Measurements from ENCODE around the gene MED13L.

DNA sequence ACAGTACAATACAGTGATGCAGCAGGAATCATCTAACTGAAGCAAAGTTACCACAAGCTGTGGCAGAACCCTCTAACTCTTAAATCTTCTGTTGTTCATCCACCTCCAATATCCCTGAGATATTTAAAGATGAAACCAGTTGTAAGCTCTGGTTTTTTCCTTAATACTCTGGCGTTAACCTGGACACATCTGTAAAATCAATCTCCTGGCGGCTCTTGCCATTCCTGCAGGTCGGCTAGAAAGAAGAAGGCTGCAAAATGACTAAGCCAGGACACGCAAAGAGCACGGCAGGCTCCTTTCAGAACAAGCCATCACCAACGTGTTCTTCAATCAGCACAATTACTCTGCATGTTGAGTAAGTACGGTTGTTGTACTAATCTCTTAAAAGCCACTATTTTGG, 309.3 kb downstream of the MED13L start:
- TF ChIP-seq, protein P1, sequence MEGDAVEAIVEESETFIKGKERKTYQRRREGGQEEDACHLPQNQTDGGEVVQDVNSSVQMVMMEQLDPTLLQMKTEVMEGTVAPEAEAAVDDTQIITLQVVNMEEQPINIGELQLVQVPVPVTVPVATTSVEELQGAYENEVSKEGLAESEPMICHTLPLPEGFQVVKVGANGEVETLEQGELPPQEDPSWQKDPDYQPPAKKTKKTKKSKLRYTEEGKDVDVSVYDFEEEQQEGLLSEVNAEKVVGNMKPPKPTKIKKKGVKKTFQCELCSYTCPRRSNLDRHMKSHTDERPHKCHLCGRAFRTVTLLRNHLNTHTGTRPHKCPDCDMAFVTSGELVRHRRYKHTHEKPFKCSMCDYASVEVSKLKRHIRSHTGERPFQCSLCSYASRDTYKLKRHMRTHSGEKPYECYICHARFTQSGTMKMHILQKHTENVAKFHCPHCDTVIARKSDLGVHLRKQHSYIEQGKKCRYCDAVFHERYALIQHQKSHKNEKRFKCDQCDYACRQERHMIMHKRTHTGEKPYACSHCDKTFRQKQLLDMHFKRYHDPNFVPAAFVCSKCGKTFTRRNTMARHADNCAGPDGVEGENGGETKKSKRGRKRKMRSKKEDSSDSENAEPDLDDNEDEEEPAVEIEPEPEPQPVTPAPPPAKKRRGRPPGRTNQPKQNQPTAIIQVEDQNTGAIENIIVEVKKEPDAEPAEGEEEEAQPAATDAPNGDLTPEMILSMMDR (conservative IDR thresholded peaks at IDR 0.05; ENCODE audit: low read depth, low read length), result no peak
- TF ChIP-seq EZH2 (IDR thresholded peaks at IDR 0.05; ENCODE audit: borderline replicate concordance, low read depth, low read length, poor library complexity, severe bottlenecking), result no peak

Data from A673 (cell line).